Prostate gland (tissue), 2 donors: ENCODE results near the gene EHBP1.
"Not testable (repeated sequence)": the region's sequence is repeated elsewhere in the genome, so short reads cannot be mapped to it uniquely, and the experiment has no call there.

Experiments
- CTCF ChIP-seq, 4 experiments: fragments of 200-600 bp in 2 of 4; fragments of 450-650 bp in 2 of 4; sonication (generic) in 2 of 4; IDR thresholded peaks; 1 replicate in 3 of 4; 2 replicates in 1 of 4; pipeline ENCODE4 v1.5.1; 2016 to 2019; ENCODE audit warnings: antibody characterized with exemption in 4 of 4, mild to moderate bottlenecking in 2 of 4, moderate library complexity in 2 of 4
- POLR2A ChIP-seq: fragments of 450-650 bp; IDR thresholded peaks from one replicate; pipeline ENCODE4 v1.6.1; 2016; ENCODE audit warnings: antibody characterized with exemption, mild to moderate bottlenecking
- POLR2AphosphoS5 ChIP-seq: sonication (generic); formaldehyde crosslinking; IDR thresholded peaks from one replicate; pipeline ENCODE4 v1.6.1; 2017; ENCODE audit warnings: antibody characterized with exemption

GRCh38 chr2:62713196-62713595, 7.7 kb downstream of the EHBP1 start:
- TF ChIP-seq CTCF (IDR thresholded peaks at IDR 0.05); POLR2A; POLR2AphosphoS5: not testable (repeated sequence)
